HG02981 (cell line): ENCODE data around the gene NPAS3.

ENCODE experiments used
- ATAC-seq: cut with Tn5 transposase; IDR thresholded peaks from one replicate; pipeline ENCODE4 v1.9.1; 2021; ENCODE audit warnings: mild to moderate bottlenecking, moderate library complexity; ENCODE audit not compliant: unreplicated experiment

Gene NPAS3

DNA sequence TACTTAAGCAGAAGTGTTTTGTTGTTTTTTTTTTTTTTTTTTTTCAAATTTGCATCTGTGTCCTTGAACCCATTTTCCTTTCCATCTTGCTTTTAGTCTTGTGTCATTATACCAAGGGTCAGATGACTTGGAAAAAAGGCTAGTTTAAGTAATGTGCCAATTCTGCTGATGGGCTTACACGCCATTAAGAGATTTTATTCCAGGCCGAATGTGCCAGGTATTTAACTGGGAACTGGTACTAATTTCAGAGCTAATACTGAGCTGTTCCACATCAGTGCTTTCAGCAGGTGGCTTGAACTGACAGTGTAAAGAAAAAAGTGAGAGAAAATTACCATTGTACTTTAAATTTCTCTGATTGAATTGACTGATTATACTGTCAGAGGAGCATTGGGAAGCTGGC is 224.9 kb downstream of the NPAS3 start:
- no peak for ATAC-seq

DNA sequence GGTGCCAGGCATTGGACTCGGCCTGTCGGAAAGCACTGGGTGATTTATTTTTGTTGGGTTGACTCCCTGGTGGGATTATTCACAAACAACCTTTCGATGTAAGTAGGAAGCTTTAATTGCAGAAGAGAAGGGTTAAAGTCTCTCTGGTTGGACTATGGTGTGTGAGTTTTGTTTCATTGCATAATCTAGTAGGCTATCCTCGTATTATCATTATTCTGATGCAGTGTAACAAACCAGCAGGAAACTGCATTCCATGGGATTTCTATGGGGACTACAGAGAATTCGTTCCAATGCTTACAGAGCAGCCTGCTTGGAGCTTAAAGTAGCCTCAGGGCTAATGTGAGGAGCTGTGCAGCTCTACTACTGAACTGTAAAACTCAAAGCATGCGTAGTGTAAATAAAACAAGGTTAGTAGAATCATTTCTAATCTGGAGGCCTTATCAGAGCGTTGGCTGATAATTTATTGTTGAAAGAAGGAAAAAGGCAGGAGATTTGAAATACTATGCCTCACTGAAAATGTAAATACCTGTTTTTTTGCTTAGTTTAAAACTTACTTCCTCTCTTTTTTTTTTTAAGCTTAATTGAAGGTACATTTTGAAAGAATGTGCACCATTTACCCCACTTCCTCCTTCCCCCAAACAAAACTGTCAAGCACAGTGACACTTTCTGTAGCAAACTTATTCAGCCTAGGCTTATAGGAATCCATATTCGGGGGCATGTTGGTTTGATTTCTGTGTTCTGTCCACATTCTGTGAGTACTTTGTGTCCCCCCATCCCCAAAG is 226.7 kb downstream of the NPAS3 start:
- ATAC-seq, result no peak

DNA sequence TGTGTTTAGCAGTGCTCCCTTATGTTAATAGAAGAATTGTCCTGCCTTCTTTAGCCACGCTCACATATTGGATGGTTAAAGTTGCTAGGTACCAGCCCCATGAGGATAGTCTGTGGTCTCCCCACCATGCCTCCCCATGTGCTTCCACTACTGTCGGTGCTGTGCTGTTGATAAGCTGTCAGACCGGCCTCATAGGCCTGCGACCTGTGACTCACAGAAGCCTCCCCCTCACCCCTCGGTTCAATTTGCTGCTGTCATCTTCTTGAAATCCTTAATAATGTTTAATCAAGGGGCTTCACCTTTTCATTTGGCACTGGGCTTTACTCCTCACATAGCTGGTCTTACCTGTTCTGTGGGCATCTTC is 227.2 kb downstream of the NPAS3 start:
- ATAC-seq, result no peak

DNA sequence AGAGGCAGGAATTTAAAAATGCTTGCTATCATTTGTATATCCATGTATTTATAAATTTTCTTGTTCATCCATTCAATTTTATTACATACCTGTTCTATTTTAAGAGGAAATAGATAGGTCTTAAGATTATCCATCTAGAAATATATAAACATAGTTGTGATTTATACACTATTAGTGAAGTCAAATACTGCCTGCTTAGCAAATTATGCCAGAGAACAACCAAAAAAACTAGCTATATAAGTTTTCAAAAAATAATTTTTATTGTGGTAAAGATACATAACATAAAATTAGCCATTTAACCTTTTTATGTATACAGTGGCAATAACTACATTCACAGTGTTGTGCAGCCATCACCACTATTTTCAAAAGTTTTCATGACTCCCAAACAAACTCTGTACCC is 237.3 kb downstream of the NPAS3 start:
- no peak for ATAC-seq

DNA sequence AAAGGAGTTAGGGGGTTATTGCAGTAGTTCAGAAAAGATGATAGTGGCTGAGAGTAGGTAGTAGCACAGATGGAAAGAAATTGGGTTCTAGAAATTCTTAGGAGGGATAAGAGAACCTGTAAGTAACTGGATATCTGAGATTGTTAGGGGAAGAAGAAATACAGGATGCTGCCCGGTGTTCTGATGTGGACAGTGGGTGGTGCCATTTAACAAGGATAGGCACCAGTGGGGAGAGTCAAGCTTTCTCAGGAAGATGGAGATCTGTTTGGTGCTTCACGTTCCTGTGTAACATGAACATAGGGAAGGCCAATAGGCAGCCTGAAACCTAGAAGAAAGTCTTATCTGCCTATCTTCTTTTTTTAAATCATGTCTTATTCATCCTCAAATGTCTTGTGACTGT is 245.9 kb downstream of the NPAS3 start:
- no peak for ATAC-seq

DNA sequence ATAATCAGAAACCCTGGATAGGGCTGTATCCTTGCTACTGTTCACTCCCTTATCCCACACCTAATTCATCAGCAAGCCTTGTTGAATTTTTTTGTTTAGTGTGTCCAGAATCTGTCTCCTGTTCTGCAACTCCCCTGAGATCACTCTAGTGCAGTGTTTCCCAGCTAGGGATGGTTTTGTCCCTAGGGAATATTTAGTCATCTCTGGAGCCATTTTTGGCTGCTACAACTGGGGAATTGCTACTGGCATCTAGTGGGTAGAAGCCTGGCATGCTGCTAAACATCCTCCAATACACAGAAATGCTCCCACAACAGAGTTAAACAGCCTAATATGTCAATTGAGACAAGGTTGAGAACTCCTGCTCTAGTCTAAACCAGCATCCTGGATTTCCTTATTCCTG is 248.0 kb downstream of the NPAS3 start:
- no peak for ATAC-seq

DNA sequence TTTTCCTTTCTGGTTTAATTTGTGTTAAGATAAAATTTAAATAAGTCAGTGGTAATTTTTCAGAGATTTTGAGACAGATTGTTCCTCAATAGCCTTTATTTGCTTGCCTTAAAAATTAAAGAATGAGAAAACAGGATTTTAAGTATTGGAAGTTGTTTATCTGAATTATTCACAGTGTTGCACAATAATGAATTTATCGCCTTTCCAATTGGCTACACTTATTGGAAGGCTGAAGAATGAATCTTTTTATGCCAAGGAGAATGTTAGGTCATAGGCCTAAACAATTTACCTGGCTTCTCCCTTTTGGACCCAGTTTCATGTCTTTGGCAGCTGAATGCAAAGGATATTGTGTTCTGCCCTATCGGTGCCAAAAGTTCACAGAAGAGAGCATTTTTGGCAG is 250.2 kb downstream of the NPAS3 start:
- no peak for ATAC-seq

DNA sequence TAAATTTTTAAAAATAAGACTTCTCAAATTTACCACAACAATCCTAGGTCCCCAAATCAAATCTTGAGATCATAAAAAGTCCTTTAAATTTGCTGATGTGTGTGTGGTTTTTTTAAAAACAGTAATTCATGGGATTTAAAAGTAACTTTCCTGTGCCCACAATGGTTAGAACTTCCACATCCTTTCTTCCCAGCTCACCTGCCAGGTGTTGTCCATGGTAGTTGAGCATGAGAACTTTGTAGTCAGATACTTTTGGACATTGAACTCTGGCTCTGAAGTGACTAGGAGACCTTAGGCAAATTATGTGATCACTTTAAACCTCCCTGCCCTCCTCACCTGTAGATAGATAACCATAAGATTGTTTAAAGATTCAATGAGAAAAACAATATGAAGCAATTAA is 253.2 kb downstream of the NPAS3 start:
- no peak for ATAC-seq

DNA sequence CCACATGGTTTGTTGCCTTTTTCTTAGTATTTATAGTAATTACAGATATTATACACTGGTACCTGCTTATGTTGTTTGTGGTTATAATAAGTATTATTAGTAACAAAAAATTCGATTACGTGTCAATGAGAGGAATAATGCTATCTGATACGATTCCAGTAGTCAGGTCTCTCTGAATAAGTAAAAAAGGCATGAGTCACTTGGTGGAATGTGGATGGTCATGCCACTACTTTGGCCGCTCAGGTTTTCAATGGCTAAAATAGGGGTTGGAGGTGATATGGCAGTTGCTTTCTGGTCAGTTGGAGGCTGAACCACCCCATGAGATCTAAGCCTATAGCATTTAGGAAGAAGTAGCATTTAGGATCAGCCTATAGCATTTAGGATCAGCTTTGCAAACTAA is 255.9 kb downstream of the NPAS3 start:
- ATAC-seq, result no peak

DNA sequence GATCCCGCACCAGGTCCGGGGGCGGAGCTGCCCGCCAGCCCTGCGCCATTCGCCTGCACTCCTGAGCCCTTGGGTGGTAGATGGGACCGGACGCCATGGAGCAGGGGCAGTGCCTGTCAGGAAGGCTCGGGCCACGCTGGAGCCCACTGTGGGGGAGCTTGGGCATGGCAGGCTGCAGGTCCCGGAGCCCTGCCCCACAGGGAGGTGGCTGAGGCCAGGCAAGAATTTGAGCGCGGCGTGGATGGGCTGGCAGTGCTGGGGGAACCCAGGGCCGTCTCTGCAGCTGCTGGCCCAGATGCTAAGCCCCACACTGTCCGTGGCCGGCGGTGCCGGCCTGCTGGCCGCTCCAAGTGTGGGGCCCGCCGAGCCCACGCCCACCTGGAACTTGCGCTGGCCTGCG is 260.0 kb downstream of the NPAS3 start:
- ATAC-seq, result no peak

DNA sequence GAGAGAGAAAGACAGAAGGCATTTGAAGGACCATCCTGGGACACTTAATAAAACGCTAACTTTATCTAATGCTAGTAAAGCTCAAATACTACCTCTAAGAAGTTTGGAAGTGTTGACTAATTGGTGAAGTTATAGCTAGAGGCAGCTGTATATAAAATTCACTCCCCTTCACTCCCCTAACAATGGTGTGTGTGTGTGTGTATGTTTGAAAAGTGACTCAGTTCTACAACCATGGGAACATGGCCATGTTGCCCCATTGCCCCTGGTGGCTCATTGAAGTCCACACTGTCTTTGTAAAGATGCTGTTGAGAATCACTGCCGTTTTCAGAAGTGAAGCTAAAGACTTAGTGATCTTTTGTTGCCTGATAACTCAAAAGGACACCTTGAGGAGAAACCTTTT is 262.4 kb downstream of the NPAS3 start:
- no peak for ATAC-seq

DNA sequence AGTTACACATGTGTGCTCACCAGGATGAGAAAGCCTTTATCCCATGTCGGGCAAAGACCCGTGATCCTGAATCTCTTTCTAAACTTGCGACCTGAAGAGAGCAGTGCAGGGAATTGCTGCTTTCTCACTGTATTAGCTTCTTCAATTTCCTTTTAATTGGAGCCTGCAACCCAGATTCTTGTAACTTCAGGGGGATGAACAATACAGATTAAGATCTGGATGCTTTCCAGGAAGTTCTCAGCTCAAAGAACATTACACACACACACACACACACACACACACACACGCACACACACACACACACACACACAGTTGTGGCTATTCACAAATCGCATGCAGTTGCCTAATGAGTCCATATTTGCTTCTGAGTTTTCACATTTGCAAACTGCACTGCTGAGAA is 268.3 kb downstream of the NPAS3 start:
- no peak for ATAC-seq

DNA sequence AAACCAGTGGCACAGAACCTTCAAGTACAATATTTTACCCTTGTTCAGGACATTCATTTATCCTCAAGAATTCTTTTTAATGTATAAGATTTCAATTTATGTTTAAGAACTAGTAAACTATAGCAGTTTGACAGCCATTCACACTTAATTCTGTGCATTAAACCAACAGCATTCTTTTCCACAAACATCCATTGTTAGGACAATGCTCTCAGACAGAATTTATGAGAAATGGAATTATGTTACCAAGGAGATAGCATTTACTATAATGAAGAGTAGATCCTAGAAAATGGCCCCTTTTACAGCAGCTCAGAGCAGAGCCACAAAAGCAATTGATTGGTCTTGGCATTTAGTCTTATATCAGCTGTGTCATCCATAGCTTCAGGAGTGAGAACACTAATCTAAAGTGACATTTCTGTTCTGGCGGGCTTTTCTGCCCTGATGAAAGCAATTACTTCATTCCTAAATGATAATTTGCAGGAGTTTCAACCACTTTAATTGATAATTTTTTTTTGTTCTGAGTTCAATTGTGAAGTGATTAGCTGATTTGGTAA is 268.9 kb downstream of the NPAS3 start:
- ATAC-seq, result no peak

DNA sequence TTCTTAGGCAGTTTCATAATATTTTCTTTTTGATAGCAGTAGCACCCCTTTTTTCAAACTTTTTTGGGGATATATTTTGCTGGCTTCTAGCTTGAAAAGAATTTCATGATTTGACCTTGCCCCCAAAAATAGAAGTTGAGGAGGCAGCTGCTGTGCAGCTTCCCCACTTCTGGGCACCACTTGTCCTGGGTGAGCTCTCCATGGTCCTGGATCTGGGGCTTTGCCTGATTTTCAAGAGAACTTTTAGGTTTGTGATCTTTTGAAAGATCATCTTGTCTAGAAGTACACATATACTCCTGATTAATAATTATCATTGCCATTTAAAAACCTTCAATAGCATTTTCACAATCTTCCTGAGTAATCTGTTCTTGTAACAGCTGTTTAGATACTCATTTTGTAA is 271.6 kb downstream of the NPAS3 start:
- ATAC-seq, result no peak

DNA sequence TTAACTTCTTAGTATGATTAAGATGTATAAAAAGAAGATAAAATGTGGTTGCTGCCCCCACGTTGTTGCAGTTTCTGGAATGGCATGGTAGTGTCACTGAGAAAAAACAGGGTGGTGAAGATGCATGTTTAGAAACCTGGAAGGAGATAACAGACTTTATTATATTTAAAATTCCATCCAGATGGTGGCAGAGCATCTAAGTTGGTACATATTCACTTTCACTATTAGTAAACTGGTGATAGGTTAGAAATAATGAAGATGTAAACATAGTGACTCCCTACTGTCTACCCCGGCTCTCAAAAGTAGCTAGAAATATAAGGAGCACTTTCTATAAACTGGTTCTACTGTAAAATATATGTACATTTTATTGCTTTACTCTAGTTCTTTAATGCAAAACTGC is 279.3 kb downstream of the NPAS3 start:
- ATAC-seq, result no peak

DNA sequence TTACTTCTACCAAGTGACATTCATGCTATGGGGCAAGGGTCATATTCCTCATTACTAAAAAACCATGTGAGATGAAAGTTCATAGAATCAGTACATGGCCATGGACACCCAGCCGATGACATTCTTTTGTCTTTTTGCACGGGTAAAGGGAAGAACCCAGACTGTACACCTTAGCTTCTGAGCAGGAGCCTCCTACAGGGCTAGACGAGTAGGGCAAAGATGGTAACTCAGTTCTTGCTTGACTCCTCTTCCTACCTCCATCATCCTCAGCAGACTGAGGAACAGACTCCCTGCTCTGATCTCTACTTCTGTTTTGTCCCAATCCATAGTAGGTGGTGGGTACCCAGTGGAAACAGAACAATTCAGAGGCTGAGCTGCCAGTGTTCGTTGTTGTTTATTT is 281.3 kb downstream of the NPAS3 start:
- no peak for ATAC-seq

DNA sequence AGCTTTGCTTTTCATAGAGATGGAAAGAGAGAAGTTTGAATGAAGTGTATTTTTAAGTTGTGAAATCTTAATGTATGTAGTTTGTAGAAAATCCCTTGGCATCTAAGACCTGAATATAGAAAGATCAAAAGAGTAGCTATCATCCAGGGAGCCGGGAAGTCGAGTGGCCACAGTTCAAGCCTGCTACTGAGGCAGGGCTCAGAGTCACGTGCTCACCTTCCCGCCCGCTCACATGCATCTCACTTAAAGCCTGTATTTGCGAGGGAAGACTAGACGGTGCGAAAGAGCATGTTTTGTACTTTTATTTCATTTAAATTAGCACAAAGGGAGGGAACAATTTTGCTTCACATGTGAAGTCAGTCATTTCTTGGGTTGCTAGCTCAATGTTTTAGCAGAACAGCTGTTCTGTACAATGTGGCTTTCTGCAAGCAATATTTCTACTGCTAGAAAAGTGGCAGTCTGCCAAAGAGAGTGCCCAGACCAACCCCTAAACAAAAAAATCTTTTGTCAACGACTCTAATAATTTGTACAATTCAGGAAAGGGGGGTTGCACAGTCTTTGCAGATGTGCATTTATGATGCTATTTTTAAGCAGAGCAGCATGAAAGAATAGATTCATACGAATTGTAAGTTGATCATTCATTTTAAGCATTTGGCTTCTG is 290.7 kb downstream of the NPAS3 start:
- no peak for ATAC-seq

DNA sequence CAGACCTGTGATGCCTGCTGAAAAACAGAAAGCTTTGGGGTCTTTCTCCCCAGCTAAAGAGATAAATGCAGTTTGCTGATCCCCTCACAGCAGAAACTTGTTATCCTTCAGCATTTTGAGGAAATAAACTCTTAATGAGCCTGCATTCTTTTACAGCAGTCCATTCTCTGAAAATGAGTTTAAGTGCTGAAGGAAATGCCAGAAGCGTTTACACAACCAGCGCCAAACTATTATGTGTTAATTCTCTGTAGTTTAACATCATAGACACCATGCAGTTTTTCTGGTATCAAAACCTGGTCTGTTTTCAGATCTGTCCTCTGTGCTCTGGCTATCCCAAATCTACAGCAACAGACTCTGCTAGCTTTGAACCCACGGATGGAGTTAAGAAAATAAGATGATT is 291.3 kb downstream of the NPAS3 start:
- no peak for ATAC-seq

DNA sequence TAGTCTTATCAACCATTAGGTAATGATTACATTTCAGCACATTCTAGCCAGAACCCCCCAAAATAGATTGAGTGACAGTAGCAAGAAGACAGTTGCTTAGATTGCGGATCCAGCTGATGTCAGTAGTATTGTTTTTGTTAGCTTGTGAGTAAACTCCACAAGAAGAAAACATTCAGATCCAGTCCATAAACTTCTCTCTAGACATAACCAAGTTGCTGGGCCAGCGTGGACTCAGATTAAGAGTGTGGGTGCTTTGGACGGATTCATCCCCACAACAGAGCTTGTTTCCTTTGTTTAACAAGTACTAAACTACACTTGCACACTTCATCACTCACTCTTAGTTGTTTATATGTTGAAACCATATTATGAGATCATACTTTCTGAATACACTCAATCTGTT is 293.4 kb downstream of the NPAS3 start:
- ATAC-seq, result no peak

DNA sequence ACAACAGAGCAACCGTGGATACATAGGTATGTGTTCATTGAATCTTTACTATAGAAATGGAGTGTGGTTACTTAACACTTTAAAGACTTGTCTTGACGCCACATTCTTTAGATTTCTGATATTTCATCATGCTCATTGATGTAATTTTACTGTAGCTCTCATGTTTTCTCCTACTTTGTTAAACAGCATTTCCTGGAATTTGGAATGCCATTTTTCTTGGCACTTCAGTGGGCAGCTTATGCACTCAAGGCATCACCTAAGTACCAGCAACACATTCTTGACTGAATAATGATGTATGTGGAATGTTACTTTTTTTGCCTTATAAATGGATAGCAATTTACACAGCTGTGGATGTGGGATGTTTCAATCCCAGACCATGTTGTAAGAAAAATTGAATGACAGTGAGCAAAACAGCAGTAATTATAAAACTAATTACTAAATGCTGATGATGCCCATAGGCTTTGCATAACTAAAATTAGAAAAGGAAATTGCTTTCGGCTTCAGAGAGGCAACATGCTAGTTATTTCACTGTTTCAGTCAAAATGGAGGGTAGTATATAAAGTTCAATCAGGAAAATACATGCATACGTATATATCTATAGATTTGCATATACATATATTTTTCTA is 298.5 kb downstream of the NPAS3 start:
- ATAC-seq, result no peak

DNA sequence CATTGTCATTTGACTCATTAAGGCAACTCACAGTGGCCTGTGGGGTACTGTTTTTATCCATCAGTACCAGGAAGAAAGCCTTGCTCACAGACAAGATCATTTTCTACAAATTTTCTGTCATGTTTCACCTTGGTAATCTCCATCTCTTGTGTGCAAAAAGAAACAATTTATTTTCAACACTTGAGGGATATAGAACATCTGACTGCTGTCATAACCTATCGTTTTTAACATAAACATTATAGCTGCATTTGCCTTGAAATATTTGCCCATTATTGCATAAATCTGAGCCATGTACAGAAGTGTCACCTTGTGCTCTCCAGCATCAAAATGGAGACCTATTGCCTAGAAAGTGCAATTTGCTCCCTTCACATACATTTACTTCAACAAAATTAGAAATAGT is 300.8 kb downstream of the NPAS3 start:
- ATAC-seq, result no peak

DNA sequence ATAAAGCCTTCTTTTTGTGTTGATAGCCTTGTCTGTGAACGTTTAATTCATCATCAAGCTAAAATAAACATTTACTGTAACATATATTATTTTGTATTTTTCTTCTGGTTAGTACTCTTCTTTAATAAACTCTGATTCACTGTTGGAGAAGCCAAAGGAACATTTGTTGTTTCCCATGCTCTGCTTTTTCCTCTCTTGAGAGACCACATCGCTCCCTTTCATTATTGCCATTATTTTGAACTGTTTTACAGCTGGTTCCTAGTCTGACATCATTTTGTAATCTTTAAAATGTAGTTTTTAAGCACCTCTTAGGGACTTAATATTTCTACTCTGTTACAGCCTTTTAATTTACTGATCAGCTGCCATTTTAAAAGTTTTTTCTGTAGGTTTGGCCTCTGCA is 301.8 kb downstream of the NPAS3 start:
- no peak for ATAC-seq
